Activated CD8-positive, alpha-beta T cell treated with anti-CD3 and anti-CD28 coated beads for 36 hours (primary cell): ENCODE data around the gene SRXN1. TPM values are rescaled to one million over a fixed set of nuclear protein-coding genes. Genes with fewer than 3 reads are reported as not detected.

Source experiments
- ATAC-seq: fragments of 200-7000 bp; cut with Tn5 transposase; one replicate; pipeline ENCODE4 v1.10.0; 2021; ENCODE audit warnings: mild to moderate bottlenecking, moderate library complexity
- CTCF ChIA-PET: fragments of 350-600 bp; sonication (Branson Sonifier 250); formaldehyde crosslinking; loops from one replicate; lab custom pipeline; 2021; ENCODE audit warnings: antibody characterized with exemption; lab: Charles Lee
- POLR2A ChIA-PET: fragments of 350-600 bp; sonication (Branson Sonifier 250); formaldehyde crosslinking; loops from one replicate; lab custom pipeline; 2021; ENCODE audit warnings: antibody characterized with exemption; lab: Charles Lee
- DNase-seq: peaks from one replicate; pipeline ENCODE4 v3.0.0-alpha.2; 2020
- H3K27ac Mint-ChIP-seq: one replicate; pipeline ENCODE4 v1.8.0; 2021; ENCODE audit warnings: mild to moderate bottlenecking, mixed read lengths
- H3K27me3 Mint-ChIP-seq: one replicate; pipeline ENCODE4 v1.8.0; 2021; ENCODE audit warnings: mixed read lengths
- H3K36me3 Mint-ChIP-seq: one replicate; pipeline ENCODE4 v1.8.0; 2021; ENCODE audit warnings: low read depth, mixed read lengths
- H3K4me1 Mint-ChIP-seq: one replicate; pipeline ENCODE4 v1.8.0; 2021; ENCODE audit warnings: low read depth, mixed read lengths
- H3K4me3 Mint-ChIP-seq: one replicate; pipeline ENCODE4 v1.8.0; 2021; ENCODE audit warnings: mild to moderate bottlenecking, moderate library complexity, mixed read lengths
- H3K9me3 Mint-ChIP-seq: one replicate; pipeline ENCODE4 v1.8.0; 2021; ENCODE audit warnings: mixed read lengths
- CTCF ChIP-seq: fragments of 200-600 bp; IDR thresholded peaks from one replicate; pipeline ENCODE4 v1.8.0; 2022; ENCODE audit warnings: antibody characterized with exemption, mild to moderate bottlenecking
- intact Hi-C: fragments of 100-400 bp; cut with micrococcal nuclease; formaldehyde crosslinking; loops from one replicate; pipeline ENCODE4 v1.10.0; 2022
- total RNA-seq, 2 experiments: library from RNA; stranded (reverse); gene quantifications; one replicate each; pipeline ENCODE4 v1.2.3, GENCODE V29; 2021

The SRXN1 gene
- total RNA-seq, 2 experiments from 2014 or later: 9.4 to 9.8 TPM

GRCh38 chr20:667351-668034 lies 14.5 kb upstream of the SRXN1 start:
- CTCF ChIA-PET: interaction anchor here (0.5 to 3.0 kb wide), 27 partner anchors 9 to 501 kb away, joined by 3 to 17 read pairs (median 4); no protein-coding TSS in a partner anchor
- intact Hi-C loops: no loop called here
- peak; percentile 78 for TF ChIP-seq CTCF
- peak; percentile 83 for DNase-seq
- no peaks in the 10 kb centered on the region for H3K9me3 Mint-ChIP-seq
- no peak overlapping the region for H3K27ac Mint-ChIP-seq
- peak; percentile 62 for ATAC-seq
- H3K27me3 Mint-ChIP-seq: peaks cover 53% of the 10 kb centered on the region
- no peak overlapping the region for H3K4me3 Mint-ChIP-seq
- peaks cover 6% of the 10 kb centered on the region for H3K4me1 Mint-ChIP-seq
- POLR2A ChIA-PET: interaction anchor here (0.7 kb wide), 1 partner anchor 112 kb away, joined by 3 read pairs; no protein-coding TSS in a partner anchor
- H3K36me3 Mint-ChIP-seq: no peaks in the 10 kb centered on the region

GRCh38 chr20:666877-667276 lies 13.9 kb upstream of the SRXN1 start:
- TF ChIP-seq CTCF: no peak
- Mint-ChIP-seq H3K9me3 (no peaks in the 10 kb centered on the region), H3K36me3 (no peaks in the 10 kb centered on the region), H3K27me3 (peaks cover 47% of the 10 kb centered on the region), H3K27ac (no peak overlapping the region), H3K4me3 (no peak overlapping the region), H3K4me1 (peaks cover 6% of the 10 kb centered on the region)
- ChIA-PET POLR2A (interaction anchor here (0.6 to 0.7 kb wide), 2 partner anchors 112 to 185 kb away, joined by 3 read pairs; no protein-coding TSS in a partner anchor), CTCF (interaction anchor here (0.5 to 3.0 kb wide), 25 partner anchors 9 to 501 kb away, joined by 3 to 17 read pairs (median 4); no protein-coding TSS in a partner anchor)
- intact Hi-C loops: no loop called here
- no peak for ATAC-seq
- DNase-seq: no peak

- no peak overlapping the region for H3K4me3 Mint-ChIP-seq
- H3K9me3 Mint-ChIP-seq: no peaks in the 10 kb centered on the region
- H3K4me1 Mint-ChIP-seq: peaks cover 6% of the 10 kb centered on the region
- intact Hi-C loops: no loop called here
- ChIA-PET CTCF (interaction anchor here (0.7 to 2.1 kb wide), 5 partner anchors 8 to 245 kb away, joined by 3 to 11 read pairs (median 3); no protein-coding TSS in a partner anchor), POLR2A (no interaction called here)
- TF ChIP-seq CTCF: no peak
- H3K27me3 Mint-ChIP-seq: peaks cover 51% of the 10 kb centered on the region
- H3K36me3 Mint-ChIP-seq: no peaks in the 10 kb centered on the region
- no peak overlapping the region for H3K27ac Mint-ChIP-seq
- no peak for ATAC-seq
- DNase-seq: no peak
These were observed 12.3 kb upstream of the SRXN1 start for GRCh38 chr20:665276-665675.

- no peak for TF ChIP-seq CTCF
- intact Hi-C loops: no loop called here
- H3K27me3 Mint-ChIP-seq: peaks cover 52% of the 10 kb centered on the region
- no peak overlapping the region for H3K27ac Mint-ChIP-seq
- peaks cover 6% of the 10 kb centered on the region for H3K4me1 Mint-ChIP-seq
- ChIA-PET POLR2A (no interaction called here), CTCF (interaction anchor here (0.9 to 2.1 kb wide), 4 partner anchors 9 to 75 kb away, joined by 3 to 11 read pairs (median 5); no protein-coding TSS in a partner anchor)
- no peak for ATAC-seq
- H3K36me3 Mint-ChIP-seq: no peaks in the 10 kb centered on the region
- no peaks in the 10 kb centered on the region for H3K9me3 Mint-ChIP-seq
- no peak for DNase-seq
- no peak overlapping the region for H3K4me3 Mint-ChIP-seq
These were observed 11.6 kb upstream of the SRXN1 start for GRCh38 chr20:664576-664975.

GRCh38 chr20:664151-664550 lies 11.2 kb upstream of the SRXN1 start:
- ChIA-PET POLR2A (no interaction called here), CTCF (interaction anchor here (0.9 to 2.1 kb wide), 4 partner anchors 9 to 76 kb away, joined by 3 to 11 read pairs (median 5); no protein-coding TSS in a partner anchor)
- intact Hi-C loops: no loop called here
- H3K4me1 Mint-ChIP-seq: peaks cover 6% of the 10 kb centered on the region
- H3K27ac Mint-ChIP-seq: no peak overlapping the region
- H3K9me3 Mint-ChIP-seq: no peaks in the 10 kb centered on the region
- DNase-seq (no peak), ATAC-seq (no peak)
- no peaks in the 10 kb centered on the region for H3K36me3 Mint-ChIP-seq
- no peak for TF ChIP-seq CTCF
- H3K4me3 Mint-ChIP-seq: no peak overlapping the region
- H3K27me3 Mint-ChIP-seq: peaks cover 56% of the 10 kb centered on the region
